ENCODE results near the gene FLII. TPM values are rescaled to one million over a fixed set of nuclear protein-coding genes. Genes with fewer than 3 reads are reported as not detected.
A peak's percentile ranks its signal among the peaks of the same experiment; 100 is the strongest.
"Not testable (repeated sequence)": the region's sequence is repeated elsewhere in the genome, so short reads cannot be mapped to it uniquely, and the experiment has no call there.

The FLII gene
- total RNA-seq, 1 donor from 2014 or later: 294 TPM

- DNase-seq (ENCODE audit: low spot score): no peak
- intact Hi-C loops (cut with DNase I): no loop called here
Measured at GRCh38 chr17:18226284-18226945, 32.1 kb downstream of the FLII start.

- no peak for DNase-seq (ENCODE audit: low spot score)
- intact Hi-C loops (cut with DNase I): loop anchor here (2.0 kb wide), 2 partner anchors 35 to 89 kb away; partner anchors contain the start of genes MIEF2, SMCR8 and TOP3A
Measured at GRCh38 chr17:18225642-18226283, 32.8 kb downstream of the FLII start.

GRCh38 chr17:18225121-18225641 is 33.4 kb downstream of the FLII start, which contains the start of gene LLGL1:
Gene LLGL1, plus strand, starts transcription at chr17:18225635. Its CDS starts 48 bp downstream, at chr17:18225683.
- intact Hi-C loops (cut with DNase I): loop anchor here (2.0 kb wide), 2 partner anchors 36 to 90 kb away; partner anchors contain the start of genes MIEF2, SMCR8 and TOP3A
- peak; percentile 98 for DNase-seq (ENCODE audit: low spot score)

GRCh38 chr17:18224387-18225120 is 34.0 kb downstream of the FLII start:
- DNase-seq (ENCODE audit: low spot score): no peak
- intact Hi-C loops (cut with DNase I): loop anchor here (2.0 kb wide), 2 partner anchors 36 to 90 kb away; partner anchors contain the start of genes MIEF2, SMCR8 and TOP3A

GRCh38 chr17:18224053-18224386 is 34.5 kb downstream of the FLII start:
- DNase-seq (ENCODE audit: low spot score): no peak
- intact Hi-C loops (cut with DNase I): loop anchor here (2.0 kb wide), 2 partner anchors 37 to 91 kb away; partner anchors contain the start of genes MIEF2, SMCR8 and TOP3A

- intact Hi-C loops (cut with DNase I): loop anchor here (5.0 kb wide), 1 partner anchor 77 kb away; no protein-coding TSS in a partner anchor
- DNase-seq (ENCODE audit: low spot score): no peak
Measured at GRCh38 chr17:18218756-18219415, 39.7 kb downstream of the FLII start.

- intact Hi-C loops (cut with DNase I): loop anchor here (5.0 kb wide), 1 partner anchor 75 kb away; no protein-coding TSS in a partner anchor
Measured at GRCh38 chr17:18217412-18218015, 41.0 kb downstream of the FLII start.

GRCh38 chr17:18216906-18217305 is 41.6 kb downstream of the FLII start:
- DNase-seq (ENCODE audit: low spot score): not testable (repeated sequence)
- intact Hi-C loops (cut with DNase I): loop anchor here (5.0 kb wide), 1 partner anchor 75 kb away; no protein-coding TSS in a partner anchor

More at GRCh38 chr17:18217412-18218015, 41.0 kb downstream of the FLII start:
- DNase-seq (ENCODE audit: low spot score): peak; percentile 89

GRCh38 chr17:18213666-18214270 is 44.8 kb downstream of the FLII start:
- intact Hi-C loops (cut with DNase I): no loop called here
- DNase-seq (ENCODE audit: low spot score): no peak

- DNase-seq (ENCODE audit: low spot score): no peak
- intact Hi-C loops (cut with DNase I): no loop called here
Measured at GRCh38 chr17:18208092-18208491, 50.4 kb downstream of the FLII start.

GRCh38 chr17:18206962-18207361 is 51.6 kb downstream of the FLII start:
- no peak for DNase-seq (ENCODE audit: low spot score)
- intact Hi-C loops (cut with DNase I): no loop called here

GRCh38 chr17:18205861-18206260 is 52.7 kb downstream of the FLII start:
- no peak for DNase-seq (ENCODE audit: low spot score)
- intact Hi-C loops (cut with DNase I): no loop called here

GRCh38 chr17:18203308-18203707 is 55.2 kb downstream of the FLII start:
- no peak for DNase-seq (ENCODE audit: low spot score)
- intact Hi-C loops (cut with DNase I): no loop called here

GRCh38 chr17:18201108-18201507 is 57.4 kb downstream of the FLII start:
- intact Hi-C loops (cut with DNase I): no loop called here
- DNase-seq (ENCODE audit: low spot score): no peak

- intact Hi-C loops (cut with DNase I): no loop called here
- DNase-seq (ENCODE audit: low spot score): no peak
Measured at GRCh38 chr17:18198530-18198929, 60.0 kb downstream of the FLII start.

- no peak for DNase-seq (ENCODE audit: low spot score)
- intact Hi-C loops (cut with DNase I): no loop called here
Measured at GRCh38 chr17:18197535-18198194, 60.9 kb downstream of the FLII start.

GRCh38 chr17:18195246-18195645 is 63.3 kb downstream of the FLII start:
- no peak for DNase-seq (ENCODE audit: low spot score)
- intact Hi-C loops (cut with DNase I): no loop called here
